H1 (cell line): Measurements from ENCODE around the gene SEMA3C. TPM values are rescaled to one million over a fixed set of nuclear protein-coding genes. Genes with fewer than 3 reads are reported as not detected.

Experiments used
- CHD7 ChIP-seq: fragments of 300-600 bp; sonication (generic); IDR thresholded peaks from 2 replicates; pipeline ENCODE4 v1.7.1; 2012; ENCODE audit warnings: low read length, moderate library complexity, mild to moderate bottlenecking, inconsistent platforms; ENCODE audit not compliant: insufficient replicate concordance
- KDM4A ChIP-seq: IDR thresholded peaks from one replicate; pipeline ENCODE4 v1.7.1; 2012; ENCODE audit warnings: low read depth, mild to moderate bottlenecking, moderate library complexity, low read length, inconsistent platforms; ENCODE audit not compliant: severe bottlenecking
- RXRA ChIP-seq: IDR thresholded peaks from 2 replicates; pipeline ENCODE4 v1.6.1; 2011; ENCODE audit warnings: low read depth, mild to moderate bottlenecking, low read length, moderate library complexity; ENCODE audit not compliant: insufficient read depth
- polyA plus RNA-seq, 7 experiments: library from polyadenylated mRNA; depleted of rRNA in 3 of 7; stranded (reverse) in 5 of 7; unstranded in 2 of 7; fragments of >200 nt in 5 of 7; fragments of 200-250 nt in 2 of 7; gene quantifications; 1 replicate in 5 of 7; 2 replicates in 1 of 7; 4 replicates in 1 of 7; pipeline versions ENCODE4 v1.2.1 to v1.2.3, GENCODE V29; 2011 to 2013; ENCODE audit warnings: missing spikeins in 2 of 7, mixed read lengths in 2 of 7
- total RNA-seq: library from RNA; stranded (reverse); fragmentation: NEBNext Ultra II Directional; extraction: Animal tissue kit (Norgen Biotek cat#: 25700); gene quantifications from 2 replicates; pipeline ENCODE4 v1.2.1, GENCODE V29; 2021

SEMA3C gene
- total and polyA plus RNA-seq, 2 of the 8 experiments (the other 6 are each of a cell fraction or from before 2014, with no cell fraction given): 0.15 to 1.4 TPM

- no peak for TF ChIP-seq CHD7
- no peak for TF ChIP-seq KDM4A
- TF ChIP-seq RXRA: no peak
Measured at GRCh38 chr7:80891259-80891544, 27.6 kb downstream of the SEMA3C start (continued).
